ENCODE data around the gene AFF3.

AFF3 gene

DNA sequence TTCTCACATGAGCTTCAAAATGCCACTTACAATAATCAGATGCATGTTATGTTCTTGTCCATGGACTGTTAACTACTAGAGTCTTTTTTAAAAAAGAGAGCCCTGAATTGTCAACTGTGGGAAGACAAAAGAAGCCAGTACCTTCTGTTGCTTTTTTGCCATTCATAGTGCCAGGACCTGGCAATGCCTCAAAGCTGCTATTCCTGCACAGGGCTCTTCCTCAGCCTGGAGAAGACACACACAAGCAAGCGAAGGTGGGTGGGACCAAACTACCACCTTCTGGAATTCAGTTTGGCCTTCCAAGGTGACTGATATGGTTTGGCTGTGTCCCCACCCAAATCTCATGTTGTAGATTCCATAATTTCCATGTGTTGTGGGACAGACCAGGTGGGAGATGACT is 160.6 kb downstream of the AFF3 start:
- ATAC-seq, result no peak
- TF ChIP-seq ESRRG (CRISPR knock-in tag; IDR thresholded peaks at IDR 0.05), result no peak
- TF ChIP-seq TCF4 (CRISPR knock-in tag; IDR thresholded peaks at IDR 0.05; ENCODE audit: borderline replicate concordance), result no peak
- TF ChIP-seq ZFP3 (CRISPR knock-in tag; IDR thresholded peaks at IDR 0.05), result no peak
- TF ChIP-seq RARB (CRISPR knock-in tag; IDR thresholded peaks at IDR 0.05), result no peak
- no peak for TF ChIP-seq ARNTL (CRISPR knock-in tag; IDR thresholded peaks at IDR 0.05; ENCODE audit: borderline replicate concordance, low read depth)
- TF ChIP-seq, protein P1, sequence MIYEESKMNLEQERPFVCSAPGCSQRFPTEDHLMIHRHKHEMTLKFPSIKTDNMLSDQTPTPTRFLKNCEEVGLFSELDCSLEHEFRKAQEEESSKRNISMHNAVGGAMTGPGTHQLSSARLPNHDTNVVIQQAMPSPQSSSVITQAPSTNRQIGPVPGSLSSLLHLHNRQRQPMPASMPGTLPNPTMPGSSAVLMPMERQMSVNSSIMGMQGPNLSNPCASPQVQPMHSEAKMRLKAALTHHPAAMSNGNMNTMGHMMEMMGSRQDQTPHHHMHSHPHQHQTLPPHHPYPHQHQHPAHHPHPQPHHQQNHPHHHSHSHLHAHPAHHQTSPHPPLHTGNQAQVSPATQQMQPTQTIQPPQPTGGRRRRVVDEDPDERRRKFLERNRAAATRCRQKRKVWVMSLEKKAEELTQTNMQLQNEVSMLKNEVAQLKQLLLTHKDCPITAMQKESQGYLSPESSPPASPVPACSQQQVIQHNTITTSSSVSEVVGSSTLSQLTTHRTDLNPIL (CRISPR knock-in tag; IDR thresholded peaks at IDR 0.05; ENCODE audit: low read depth), result no peak
- no peak for TF ChIP-seq BACH2 (CRISPR knock-in tag; IDR thresholded peaks at IDR 0.05; ENCODE audit: borderline replicate concordance)
- TF ChIP-seq, protein P2, sequence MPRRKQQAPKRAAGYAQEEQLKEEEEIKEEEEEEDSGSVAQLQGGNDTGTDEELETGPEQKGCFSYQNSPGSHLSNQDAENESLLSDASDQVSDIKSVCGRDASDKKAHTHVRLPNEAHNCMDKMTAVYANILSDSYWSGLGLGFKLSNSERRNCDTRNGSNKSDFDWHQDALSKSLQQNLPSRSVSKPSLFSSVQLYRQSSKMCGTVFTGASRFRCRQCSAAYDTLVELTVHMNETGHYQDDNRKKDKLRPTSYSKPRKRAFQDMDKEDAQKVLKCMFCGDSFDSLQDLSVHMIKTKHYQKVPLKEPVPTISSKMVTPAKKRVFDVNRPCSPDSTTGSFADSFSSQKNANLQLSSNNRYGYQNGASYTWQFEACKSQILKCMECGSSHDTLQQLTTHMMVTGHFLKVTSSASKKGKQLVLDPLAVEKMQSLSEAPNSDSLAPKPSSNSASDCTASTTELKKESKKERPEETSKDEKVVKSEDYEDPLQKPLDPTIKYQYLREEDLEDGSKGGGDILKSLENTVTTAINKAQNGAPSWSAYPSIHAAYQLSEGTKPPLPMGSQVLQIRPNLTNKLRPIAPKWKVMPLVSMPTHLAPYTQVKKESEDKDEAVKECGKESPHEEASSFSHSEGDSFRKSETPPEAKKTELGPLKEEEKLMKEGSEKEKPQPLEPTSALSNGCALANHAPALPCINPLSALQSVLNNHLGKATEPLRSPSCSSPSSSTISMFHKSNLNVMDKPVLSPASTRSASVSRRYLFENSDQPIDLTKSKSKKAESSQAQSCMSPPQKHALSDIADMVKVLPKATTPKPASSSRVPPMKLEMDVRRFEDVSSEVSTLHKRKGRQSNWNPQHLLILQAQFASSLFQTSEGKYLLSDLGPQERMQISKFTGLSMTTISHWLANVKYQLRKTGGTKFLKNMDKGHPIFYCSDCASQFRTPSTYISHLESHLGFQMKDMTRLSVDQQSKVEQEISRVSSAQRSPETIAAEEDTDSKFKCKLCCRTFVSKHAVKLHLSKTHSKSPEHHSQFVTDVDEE (CRISPR knock-in tag; IDR thresholded peaks at IDR 0.05), result no peak

DNA sequence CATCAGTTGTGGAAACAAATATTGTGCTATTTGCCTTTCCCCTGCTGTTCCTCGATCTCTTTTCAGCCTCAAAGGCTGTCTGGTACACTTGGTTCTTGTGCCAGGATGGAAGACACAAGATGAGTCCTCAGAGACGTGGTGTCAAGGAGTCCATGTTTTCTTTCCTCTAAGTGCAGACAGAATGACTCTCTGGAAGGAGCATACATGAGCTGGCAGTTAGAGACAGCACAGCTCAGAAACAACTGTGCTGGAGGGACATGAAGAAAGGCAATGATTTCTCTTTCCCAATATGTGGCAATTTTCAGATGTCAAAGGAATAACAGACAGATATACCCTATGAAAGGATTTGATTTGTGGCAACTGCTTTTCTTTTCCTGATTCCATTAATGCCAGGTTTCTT is 162.2 kb downstream of the AFF3 start:
- TF ChIP-seq, protein P3, sequence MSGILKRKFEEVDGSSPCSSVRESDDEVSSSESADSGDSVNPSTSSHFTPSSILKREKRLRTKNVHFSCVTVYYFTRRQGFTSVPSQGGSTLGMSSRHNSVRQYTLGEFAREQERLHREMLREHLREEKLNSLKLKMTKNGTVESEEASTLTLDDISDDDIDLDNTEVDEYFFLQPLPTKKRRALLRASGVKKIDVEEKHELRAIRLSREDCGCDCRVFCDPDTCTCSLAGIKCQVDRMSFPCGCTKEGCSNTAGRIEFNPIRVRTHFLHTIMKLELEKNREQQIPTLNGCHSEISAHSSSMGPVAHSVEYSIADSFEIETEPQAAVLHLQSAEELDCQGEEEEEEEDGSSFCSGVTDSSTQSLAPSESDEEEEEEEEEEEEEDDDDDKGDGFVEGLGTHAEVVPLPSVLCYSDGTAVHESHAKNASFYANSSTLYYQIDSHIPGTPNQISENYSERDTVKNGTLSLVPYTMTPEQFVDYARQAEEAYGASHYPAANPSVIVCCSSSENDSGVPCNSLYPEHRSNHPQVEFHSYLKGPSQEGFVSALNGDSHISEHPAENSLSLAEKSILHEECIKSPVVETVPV (CRISPR knock-in tag; IDR thresholded peaks at IDR 0.05), result no peak
- TF ChIP-seq PPARA (CRISPR knock-in tag; IDR thresholded peaks at IDR 0.05; ENCODE audit: borderline replicate concordance) (no peak), GLIS3 (CRISPR knock-in tag; IDR thresholded peaks at IDR 0.05) (no peak), ZNF70 (CRISPR knock-in tag; IDR thresholded peaks at IDR 0.05) (no peak), ISL1 (CRISPR knock-in tag; IDR thresholded peaks at IDR 0.05) (no peak), TCF4 (CRISPR knock-in tag; IDR thresholded peaks at IDR 0.05; ENCODE audit: borderline replicate concordance) (no peak), BACH2 (CRISPR knock-in tag; IDR thresholded peaks at IDR 0.05; ENCODE audit: borderline replicate concordance) (no peak), SNAI2 (CRISPR knock-in tag; IDR thresholded peaks at IDR 0.05) (no peak)
- TF ChIP-seq, protein P1 (CRISPR knock-in tag; IDR thresholded peaks at IDR 0.05; ENCODE audit: low read depth), result no peak
- ATAC-seq, result no peak

DNA sequence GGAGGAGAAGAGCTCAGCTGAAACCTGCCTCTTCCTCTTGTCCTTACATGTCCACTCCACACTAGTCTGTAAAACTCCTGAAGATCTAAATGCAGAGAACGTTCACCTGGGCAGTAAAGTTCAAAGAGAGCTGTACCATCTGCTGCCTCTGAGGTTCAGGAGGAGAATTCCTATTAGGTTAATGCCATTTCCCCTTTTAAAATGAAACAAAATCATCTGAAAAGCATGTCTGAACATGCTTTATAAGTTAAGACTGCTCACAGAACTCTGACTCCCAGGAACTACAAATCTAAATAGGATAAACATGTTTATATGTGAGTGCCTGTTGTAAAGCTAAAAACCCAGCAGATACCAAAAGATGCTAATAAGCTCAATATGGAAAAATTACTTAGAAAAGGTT is 164.4 kb downstream of the AFF3 start:
- no peak for ATAC-seq
- TF ChIP-seq ZFP30 (CRISPR knock-in tag; IDR thresholded peaks at IDR 0.05) (no peak), ISL1 (CRISPR knock-in tag; IDR thresholded peaks at IDR 0.05) (no peak), GLIS3 (CRISPR knock-in tag; IDR thresholded peaks at IDR 0.05) (no peak), TOX (CRISPR knock-in tag; IDR thresholded peaks at IDR 0.05; ENCODE audit: borderline replicate concordance) (no peak), ZC3H10 (CRISPR knock-in tag; IDR thresholded peaks at IDR 0.05) (no peak), ZNF70 (CRISPR knock-in tag; IDR thresholded peaks at IDR 0.05) (no peak), ZNF8 (CRISPR knock-in tag; IDR thresholded peaks at IDR 0.05) (no peak), ARNTL (CRISPR knock-in tag; IDR thresholded peaks at IDR 0.05; ENCODE audit: borderline replicate concordance, low read depth) (no peak), BACH2 (CRISPR knock-in tag; IDR thresholded peaks at IDR 0.05; ENCODE audit: borderline replicate concordance) (no peak), RARB (CRISPR knock-in tag; IDR thresholded peaks at IDR 0.05) (no peak), TCF4 (CRISPR knock-in tag; IDR thresholded peaks at IDR 0.05; ENCODE audit: borderline replicate concordance) (no peak), SNAI2 (CRISPR knock-in tag; IDR thresholded peaks at IDR 0.05) (no peak), ZFP3 (CRISPR knock-in tag; IDR thresholded peaks at IDR 0.05) (no peak)
- TF ChIP-seq, protein P1 (CRISPR knock-in tag; IDR thresholded peaks at IDR 0.05; ENCODE audit: low read depth), result no peak
- TF ChIP-seq, protein P3 (CRISPR knock-in tag; IDR thresholded peaks at IDR 0.05), result no peak
- TF ChIP-seq, protein P4, sequence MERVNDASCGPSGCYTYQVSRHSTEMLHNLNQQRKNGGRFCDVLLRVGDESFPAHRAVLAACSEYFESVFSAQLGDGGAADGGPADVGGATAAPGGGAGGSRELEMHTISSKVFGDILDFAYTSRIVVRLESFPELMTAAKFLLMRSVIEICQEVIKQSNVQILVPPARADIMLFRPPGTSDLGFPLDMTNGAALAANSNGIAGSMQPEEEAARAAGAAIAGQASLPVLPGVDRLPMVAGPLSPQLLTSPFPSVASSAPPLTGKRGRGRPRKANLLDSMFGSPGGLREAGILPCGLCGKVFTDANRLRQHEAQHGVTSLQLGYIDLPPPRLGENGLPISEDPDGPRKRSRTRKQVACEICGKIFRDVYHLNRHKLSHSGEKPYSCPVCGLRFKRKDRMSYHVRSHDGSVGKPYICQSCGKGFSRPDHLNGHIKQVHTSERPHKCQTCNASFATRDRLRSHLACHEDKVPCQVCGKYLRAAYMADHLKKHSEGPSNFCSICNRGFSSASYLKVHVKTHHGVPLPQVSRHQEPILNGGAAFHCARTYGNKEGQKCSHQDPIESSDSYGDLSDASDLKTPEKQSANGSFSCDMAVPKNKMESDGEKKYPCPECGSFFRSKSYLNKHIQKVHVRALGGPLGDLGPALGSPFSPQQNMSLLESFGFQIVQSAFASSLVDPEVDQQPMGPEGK (CRISPR knock-in tag; IDR thresholded peaks at IDR 0.05; ENCODE audit: borderline replicate concordance), result no peak
- TF ChIP-seq, protein P2 (CRISPR knock-in tag; IDR thresholded peaks at IDR 0.05), result no peak

Data from SK-N-SH treated with all-trans-retinoic acid at 6 μM for 48 hours (cell line).